ENCODE data around the gene C1orf35. TPM values are rescaled to one million over a fixed set of nuclear protein-coding genes. Genes with fewer than 3 reads are reported as not detected.
A peak's percentile ranks its signal among the peaks of the same experiment; 100 is the strongest.

Gene C1orf35
- polyA plus RNA-seq (ENCODE audit: insufficient read length in 3 of 3) = 10 to 100 TPM; 13.8 to 16.7 (median 15.3) TPM

GRCh38 chr1:228102791-228103620 lies at the start of gene C1orf35:
C1orf35 (minus strand) TSS chr1:228103325; CDS start chr1:228103227, 98 bp downstream.
- peak; percentile 86 to 89 (median 89) for DNase-seq (ENCODE audit: low read depth in 3 of 3, low spot score in 2 of 3)

DNA sequence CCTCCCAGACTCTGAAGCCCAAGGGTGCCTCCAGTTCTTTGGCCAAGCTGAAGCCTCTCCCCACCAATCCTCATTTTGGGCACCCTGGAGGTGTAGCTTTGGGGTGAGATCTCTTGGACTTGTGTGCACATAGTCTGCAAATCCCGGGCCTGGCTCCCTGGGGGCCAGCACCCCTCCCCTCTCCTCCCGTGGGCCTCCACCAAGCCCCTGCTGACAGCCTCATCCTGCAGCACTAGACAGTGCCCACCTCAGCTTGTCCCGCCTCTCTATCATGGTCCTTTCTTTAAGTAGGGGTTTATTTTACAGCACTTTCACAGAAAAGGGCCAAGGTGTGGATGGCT lies 49.8 kb upstream of the C1orf35 start:
- no peak for DNase-seq (ENCODE audit: low read depth in 3 of 3, low spot score in 2 of 3)

GRCh38 chr1:228152097-228152917 lies 49.2 kb upstream of the C1orf35 start:
- no peak for DNase-seq (ENCODE audit: low read depth in 3 of 3, low spot score in 2 of 3)

- DNase-seq (ENCODE audit: low read depth in 3 of 3, low spot score in 2 of 3) = no peak
Measured at GRCh38 chr1:228151180-228151925, 48.2 kb upstream of the C1orf35 start.

DNA sequence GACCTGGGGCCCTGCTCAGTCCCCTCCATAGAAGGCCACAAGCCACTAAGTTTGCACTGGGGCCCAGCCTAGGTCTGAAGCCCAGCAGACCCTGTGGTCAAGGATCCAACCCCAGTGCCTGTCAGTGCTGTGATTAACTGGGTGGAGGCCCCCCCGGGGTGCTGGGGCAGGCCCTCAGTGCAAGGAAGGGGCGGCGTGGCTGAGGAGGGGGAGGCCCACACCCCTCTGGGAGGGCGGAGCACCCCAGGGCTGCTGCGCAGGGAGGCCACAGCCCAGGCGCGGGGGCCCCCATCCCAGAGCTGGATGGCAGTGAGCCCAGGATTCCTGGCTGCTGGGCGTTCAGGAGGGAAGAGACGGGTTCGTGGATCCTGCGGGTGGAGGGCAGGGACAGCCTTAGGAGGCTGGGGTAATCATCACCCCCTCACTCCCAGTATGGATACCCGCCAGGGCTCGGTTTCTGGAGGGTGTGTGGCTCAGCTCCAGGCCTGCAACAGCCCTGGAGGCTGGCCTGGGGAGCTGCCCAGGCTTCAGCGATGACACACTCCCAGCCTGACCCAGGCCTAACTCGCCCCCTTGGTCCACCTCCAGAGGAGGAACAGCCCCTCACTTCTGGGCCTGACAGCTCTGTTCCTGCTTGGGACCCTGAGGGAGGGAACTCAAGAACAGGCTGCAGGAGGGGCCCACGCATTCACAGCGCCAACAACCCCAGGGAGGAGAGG lies 47.5 kb upstream of the C1orf35 start:
- DNase-seq (ENCODE audit: low read depth in 3 of 3, low spot score in 2 of 3) = no peak

GRCh38 chr1:228150120-228150460 lies 47.0 kb upstream of the C1orf35 start:
- no peak for DNase-seq (ENCODE audit: low read depth in 3 of 3, low spot score in 2 of 3)

GRCh38 chr1:228149406-228150119 lies 46.4 kb upstream of the C1orf35 start, which contains the start of gene GJC2:
GJC2 (plus strand) TSS chr1:228149930; CDS start chr1:228157759, 7,829 bp downstream.
- DNase-seq (ENCODE audit: low read depth in 3 of 3, low spot score in 2 of 3) = no peak

- DNase-seq (ENCODE audit: low read depth in 3 of 3, low spot score in 2 of 3) = no peak
Measured at GRCh38 chr1:228148935-228149405, 45.8 kb upstream of the C1orf35 start.

- no peak for DNase-seq (ENCODE audit: low read depth in 3 of 3, low spot score in 2 of 3)
Measured at GRCh38 chr1:228148196-228148861, 45.2 kb upstream of the C1orf35 start.

- no peak for DNase-seq (ENCODE audit: low read depth in 3 of 3, low spot score in 2 of 3)
Measured at GRCh38 chr1:228147768-228148167, 44.6 kb upstream of the C1orf35 start.

DNA sequence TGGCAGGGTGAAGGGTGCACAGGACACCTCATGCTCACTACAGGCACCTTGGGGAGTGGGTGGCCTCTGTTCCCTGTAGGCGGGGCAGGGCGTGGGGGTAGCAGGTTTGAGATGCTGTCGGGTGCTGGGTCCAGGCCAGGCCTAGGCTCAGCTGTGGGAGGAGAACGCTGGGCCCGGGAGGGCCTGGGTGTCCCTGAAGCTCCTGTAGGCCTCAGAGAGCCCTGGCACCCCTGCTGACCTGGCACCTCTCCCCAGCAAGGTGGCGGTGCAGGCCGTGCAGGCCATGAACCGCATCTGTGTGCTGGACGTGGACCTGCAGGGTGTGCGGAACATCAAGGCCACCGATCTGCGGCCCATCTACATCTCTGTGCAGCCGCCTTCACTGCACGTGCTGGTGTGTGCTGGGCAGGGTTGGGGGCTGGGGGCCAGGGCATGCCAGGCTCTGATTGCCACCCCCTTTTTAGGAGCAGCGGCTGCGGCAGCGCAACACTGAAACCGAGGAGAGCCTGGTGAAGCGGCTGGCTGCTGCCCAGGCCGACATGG lies 44.1 kb upstream of the C1orf35 start:
- no peak for DNase-seq (ENCODE audit: low read depth in 3 of 3, low spot score in 2 of 3)

GRCh38 chr1:228146417-228147150 lies 43.5 kb upstream of the C1orf35 start:
- no peak for DNase-seq (ENCODE audit: low read depth in 3 of 3, low spot score in 2 of 3)

GRCh38 chr1:228145463-228146416 lies 42.6 kb upstream of the C1orf35 start:
- DNase-seq (ENCODE audit: low read depth in 3 of 3, low spot score in 2 of 3) = no peak

- DNase-seq (ENCODE audit: low read depth in 3 of 3, low spot score in 2 of 3) = no peak
Measured at GRCh38 chr1:228144993-228145343, 41.8 kb upstream of the C1orf35 start.

DNA sequence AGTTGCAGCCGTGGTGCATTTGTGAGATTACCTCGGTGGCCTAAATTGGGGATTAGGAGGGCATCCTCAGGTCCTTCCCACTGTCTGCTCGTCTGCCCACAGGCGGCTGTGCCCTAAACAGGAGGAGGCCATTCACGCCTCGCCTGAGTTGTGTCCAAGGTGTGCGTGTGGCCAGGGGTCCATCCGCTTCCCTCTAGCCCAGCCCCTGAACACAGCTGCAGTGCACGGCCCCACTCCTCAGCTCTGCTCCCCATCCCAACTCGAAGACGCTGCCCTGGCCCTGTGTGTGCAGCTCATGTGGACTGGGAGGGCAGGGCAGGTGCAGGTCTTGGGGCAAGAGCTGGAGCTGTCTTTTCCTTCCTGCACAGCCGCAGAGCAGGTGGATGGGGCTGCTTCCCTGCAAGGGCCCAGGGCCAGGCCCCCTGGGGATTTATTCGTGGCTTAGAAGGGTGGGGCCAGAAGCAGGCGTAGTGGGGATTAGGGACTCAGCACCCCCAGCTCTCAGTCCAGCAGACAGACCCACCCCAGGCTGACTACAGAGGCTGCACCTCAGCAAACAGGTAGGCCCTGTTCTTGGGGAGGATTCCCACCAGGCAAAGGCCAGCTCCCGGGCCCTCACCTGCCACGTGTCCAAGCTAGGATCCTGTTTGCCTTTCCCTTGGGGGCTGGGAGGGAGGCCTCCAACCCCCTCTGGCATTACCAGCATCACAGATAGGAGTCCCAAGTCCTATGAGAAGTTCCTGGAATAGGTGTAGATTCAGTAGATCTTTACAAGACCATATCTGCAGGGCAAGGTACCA lies 41.3 kb upstream of the C1orf35 start:
- DNase-seq (ENCODE audit: low read depth in 3 of 3, low spot score in 2 of 3) = no peak

DNA sequence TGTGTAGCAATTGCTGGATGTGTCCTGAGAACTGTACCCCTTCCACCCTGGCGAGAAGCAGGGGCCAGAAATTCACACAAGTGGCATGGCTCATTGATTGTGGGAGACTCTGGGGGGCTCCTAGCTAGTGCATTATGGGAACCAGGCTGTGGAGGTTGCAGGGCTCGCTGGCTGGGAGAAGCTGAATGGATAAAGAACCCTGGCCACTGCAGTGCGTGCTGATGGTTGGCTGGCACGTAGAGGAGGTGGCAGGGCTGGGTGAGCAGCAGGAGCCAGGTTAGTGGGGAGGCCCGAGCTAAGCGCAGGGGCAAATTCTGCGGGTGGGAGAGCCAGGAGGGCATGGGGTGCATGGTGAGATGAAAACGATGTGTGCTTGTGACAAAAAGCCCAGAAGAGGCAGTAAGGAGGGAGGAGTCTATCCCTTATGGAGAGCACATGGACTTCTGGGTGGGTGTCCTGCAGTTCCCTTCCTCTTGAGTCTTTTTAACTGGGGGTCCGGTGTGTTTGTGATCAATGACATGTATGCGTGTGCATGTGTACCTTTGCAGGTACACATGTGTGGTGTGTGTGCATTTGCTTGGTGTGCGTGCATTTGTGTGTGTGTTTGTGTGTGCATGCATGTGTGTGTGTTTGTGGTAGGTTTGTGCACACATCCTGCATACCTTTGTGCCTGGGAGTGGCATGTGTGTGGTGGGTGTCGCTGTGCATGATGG lies 40.5 kb upstream of the C1orf35 start:
- DNase-seq (ENCODE audit: low read depth in 3 of 3, low spot score in 2 of 3) = no peak

Data from right renal cortex interstitium (tissue), 3 donors.